Activated CD8-positive, alpha-beta memory T cell treated with anti-CD3 and anti-CD28 coated beads, Interleukin-2, amount 50 U/mL, for 48 hours (primary cell): ENCODE results near the gene LILRB2.
"Not testable (repeated sequence)": the region's sequence is repeated elsewhere in the genome, so short reads cannot be mapped to it uniquely, and the experiment has no call there.

Experiments used
- DNase-seq: peaks from one replicate; pipeline ENCODE4 v3.0.0-alpha.2; 2020

LILRB2 gene

DNA sequence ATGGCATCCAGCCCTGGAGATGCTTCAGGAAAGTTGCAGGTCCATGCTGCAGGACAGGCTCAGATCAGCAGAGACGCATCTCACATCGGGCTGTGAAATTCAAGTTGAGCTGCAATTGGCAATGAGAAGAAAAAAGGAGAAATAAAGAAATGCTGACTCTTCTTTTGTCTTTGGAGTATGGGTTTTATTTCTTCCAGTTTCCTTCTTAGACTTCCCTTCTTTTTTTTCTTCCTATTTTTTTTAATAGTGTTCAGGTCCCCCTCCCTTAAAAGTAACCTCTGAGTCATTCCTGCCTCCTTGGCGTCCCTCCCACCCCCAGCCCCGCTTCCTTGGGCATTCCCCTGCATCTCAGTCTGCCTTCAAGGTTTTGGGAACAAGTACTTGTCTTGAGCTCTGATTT is 9.3 kb downstream of the LILRB2 start:
- not testable (repeated sequence) for DNase-seq

DNA sequence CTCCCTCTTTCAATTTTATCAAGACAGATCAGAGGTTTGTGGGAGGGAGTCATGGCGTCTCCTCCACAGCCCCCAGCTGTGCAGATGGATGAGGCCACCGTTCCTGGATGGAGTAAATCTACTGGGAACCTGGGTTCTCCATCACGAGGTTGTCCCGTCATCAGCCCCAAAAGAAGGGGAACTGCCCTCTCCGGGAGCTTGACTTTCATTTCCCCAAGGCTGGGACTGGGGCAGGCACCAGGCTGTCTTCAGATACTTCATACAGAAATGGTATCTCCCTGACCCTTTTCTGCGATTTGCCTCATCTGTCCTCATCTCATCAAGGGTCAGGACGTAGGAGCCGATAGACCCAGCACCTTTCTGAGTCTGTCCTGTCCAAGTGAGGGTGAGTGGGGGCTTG is 9.8 kb downstream of the LILRB2 start:
- DNase-seq: peak; percentile 28

DNA sequence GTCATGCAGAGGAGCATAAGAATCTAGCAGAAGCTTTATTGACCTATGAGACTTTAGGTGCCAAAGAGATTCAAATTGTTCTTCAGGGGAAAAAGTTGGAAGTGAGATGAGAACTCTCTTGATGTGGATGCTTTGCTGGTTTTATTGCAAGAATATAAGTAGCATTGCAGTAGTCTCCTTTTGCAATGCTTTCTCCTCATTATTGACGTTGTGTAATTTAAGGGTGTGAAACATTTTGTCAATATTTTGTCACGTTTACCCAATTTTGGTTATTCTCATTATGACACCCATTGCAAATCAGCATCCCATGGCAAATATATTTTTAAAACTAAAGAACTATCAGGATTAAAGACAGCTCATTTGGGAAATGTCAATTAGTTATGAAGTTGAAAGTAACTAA is 12.0 kb downstream of the LILRB2 start:
- no peak for DNase-seq

DNA sequence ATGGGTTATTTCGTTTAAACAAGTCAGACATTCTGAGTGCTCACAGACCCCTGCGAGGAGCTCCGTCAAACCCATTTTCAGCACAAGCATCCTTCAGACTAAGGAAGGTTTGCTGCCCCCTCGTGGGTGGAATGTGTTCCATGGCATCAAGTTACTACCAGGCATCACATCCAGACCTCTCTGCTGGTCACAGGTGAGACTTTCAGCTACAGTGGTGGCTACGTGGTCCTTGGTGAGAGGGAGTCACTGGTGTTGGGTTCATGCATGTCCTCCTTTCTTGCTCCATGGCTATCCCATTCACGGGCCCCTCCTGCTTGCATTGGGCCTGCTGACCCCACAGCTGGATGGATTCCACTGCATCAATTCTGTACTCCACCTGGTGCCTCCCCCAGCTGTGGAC is 14.8 kb downstream of the LILRB2 start:
- DNase-seq: peak; percentile 88

DNA sequence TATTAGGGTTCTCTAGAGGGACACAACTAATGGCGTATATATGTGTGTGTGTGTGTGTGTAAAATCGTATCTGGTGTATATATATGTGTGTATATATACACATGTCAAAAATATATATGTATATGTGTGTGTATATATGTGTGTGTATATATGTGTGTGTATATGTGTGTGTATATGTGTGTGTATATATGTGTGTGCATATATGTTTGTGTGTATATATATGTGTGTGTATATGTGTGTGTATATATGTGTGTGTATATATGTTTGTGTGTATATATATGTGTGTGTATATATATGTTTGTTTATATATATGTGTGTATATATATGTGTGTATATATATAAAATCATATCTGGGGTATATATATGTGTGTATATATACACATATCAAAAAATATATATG is 18.4 kb downstream of the LILRB2 start:
- DNase-seq: no peak

DNA sequence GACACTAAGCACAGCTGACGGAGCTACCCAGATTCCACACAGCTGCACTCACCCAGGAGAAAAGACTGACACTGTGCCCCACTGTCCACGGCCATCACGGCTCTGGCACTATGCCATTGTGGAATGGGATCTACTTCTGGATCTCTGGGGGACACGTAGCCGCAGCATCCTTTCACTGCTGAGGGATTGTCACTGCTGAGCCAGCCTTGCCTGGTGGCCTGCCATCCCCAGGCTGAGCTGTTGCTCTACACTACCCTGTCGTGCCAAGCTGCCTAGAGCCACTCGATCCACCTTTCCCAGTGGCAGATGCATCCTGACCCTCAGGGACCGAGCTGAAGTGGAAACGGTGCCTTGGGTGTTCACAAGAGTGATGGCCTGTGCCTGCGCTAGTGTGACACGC is 18.8 kb downstream of the LILRB2 start:
- DNase-seq: no peak

DNA sequence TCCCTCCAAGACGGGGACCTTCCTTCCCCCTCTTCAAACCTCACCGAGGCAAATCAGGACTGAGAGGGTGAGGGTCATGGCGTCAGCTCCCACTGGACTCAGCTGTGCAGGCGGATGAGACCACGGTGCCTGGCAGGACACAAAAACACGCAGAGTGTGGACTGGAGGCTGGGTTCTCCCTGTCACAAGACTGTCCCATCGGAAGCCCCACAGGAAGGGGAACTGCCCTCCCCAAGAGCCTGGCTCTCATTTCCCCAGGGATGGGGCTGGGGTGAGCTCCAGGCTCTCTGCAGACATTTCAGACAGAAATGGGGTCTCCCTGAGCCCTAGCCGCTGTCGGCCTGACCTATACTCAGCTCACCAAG is 23.8 kb downstream of the LILRB2 start, which contains the start of gene LILRB5:
TSS of gene LILRB5 (minus strand) at position 158 of the 365 bp plus-strand sequence. CDS start at position 78, 80 bp downstream.
- DNase-seq: no peak

DNA sequence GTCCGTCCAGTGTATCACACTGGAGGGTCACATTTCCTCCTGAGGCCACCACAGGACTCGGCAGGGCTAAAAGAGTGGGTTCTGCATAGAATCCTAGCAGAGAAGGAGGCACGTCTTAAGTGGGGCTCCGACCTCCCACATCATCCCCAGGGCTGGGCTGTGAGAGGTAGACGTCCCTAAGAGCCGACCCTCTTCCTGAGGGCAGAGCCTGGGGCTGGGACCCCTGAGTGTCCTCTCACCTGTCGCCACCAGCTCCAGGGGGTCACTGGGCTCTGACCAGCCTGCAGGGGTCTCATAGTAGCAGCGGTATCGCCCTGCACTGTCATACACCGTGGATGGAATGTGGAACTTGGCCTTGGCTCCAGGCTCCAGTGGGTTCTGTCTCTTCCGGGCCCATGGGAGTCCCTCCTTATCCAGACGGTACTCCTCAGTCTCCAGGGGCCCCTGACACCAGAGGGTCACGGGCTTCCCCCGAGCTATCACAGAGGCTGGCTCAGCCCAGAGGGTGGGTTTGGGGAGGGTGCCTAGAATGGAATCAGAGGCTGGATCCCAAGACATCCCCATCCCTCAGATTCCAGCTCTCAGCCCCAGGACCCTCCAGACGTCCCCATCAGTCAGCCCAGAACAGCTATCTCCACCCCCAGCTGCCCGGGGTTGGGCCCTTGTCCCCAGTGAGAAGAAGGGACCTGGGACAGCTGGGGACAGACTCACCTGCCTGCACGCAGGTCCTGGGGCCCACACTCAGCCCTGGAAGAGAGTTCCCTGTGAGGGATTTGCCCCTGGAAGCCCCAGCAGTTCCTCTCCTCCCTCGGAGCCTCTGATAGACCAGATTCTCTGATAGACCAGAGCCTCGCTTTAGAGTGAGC is 24.4 kb downstream of the LILRB2 start:
- no peak for DNase-seq

DNA sequence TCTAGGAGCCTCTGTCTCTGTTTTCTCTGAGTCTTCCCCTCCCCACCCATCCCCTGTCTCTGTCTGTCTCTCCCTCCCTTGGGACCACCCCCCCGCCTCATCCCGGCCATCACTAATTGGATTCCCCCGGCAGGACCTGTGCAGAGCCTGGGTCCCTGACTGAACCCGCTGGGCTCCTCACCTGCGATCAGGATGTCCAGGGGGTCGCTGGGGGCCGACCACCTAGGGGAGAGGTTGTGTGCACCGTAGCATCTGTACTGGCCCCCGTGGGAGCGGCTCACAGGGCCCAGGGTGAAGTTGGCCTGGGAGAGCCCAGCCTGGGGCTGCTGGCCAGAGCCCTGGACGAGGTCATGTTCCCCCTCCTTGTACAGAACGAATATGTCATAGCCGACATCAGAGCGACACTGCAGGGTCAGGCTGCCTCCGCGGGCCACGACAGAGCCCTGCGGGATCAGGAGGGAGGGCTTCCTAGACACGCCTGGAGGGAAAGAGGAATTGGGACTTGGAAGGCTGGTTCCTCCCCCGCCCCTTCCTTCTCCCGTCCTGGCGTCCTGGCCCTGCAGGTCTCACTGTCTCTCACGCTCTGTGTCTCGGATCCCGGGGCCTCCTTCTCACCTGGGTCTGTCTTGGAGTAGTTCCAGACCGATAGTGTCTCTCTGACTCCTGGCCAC is 25.7 kb downstream of the LILRB2 start:
- no peak for DNase-seq

DNA sequence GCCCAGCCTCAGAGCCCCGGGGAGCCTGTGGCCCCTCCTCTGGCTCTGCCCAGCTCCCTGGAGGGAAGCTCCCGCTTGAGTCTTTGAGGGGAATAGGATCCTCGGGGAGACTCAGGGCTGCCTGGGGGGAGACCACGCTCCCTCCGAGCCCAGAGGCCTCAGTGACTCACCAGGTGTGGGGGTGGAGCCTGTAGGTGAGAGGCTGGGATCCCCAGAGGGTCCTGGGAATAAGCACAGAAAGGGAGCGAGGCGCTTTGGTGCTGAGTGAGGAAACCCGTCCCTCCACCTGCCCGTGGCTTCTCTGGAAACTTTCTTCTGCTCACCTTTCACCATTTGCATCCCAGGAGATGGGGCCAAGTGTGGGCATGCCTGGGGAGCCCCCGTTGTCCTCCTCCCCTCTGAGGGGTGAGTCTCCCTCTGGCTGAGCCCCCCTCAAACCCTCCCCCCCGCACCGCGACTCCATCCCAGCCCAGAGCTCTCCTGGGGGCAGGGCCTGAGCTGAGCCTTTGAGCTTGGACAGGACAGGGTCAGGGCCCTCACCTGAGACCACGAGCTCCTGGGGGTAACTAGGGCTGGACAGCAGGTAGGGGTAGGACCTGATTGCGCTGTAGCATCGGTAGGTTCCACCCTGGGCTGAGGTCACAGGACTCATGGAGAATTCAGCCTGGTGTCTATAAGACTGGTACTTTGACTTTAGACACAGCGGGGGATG is 26.6 kb downstream of the LILRB2 start:
- no peak for DNase-seq

DNA sequence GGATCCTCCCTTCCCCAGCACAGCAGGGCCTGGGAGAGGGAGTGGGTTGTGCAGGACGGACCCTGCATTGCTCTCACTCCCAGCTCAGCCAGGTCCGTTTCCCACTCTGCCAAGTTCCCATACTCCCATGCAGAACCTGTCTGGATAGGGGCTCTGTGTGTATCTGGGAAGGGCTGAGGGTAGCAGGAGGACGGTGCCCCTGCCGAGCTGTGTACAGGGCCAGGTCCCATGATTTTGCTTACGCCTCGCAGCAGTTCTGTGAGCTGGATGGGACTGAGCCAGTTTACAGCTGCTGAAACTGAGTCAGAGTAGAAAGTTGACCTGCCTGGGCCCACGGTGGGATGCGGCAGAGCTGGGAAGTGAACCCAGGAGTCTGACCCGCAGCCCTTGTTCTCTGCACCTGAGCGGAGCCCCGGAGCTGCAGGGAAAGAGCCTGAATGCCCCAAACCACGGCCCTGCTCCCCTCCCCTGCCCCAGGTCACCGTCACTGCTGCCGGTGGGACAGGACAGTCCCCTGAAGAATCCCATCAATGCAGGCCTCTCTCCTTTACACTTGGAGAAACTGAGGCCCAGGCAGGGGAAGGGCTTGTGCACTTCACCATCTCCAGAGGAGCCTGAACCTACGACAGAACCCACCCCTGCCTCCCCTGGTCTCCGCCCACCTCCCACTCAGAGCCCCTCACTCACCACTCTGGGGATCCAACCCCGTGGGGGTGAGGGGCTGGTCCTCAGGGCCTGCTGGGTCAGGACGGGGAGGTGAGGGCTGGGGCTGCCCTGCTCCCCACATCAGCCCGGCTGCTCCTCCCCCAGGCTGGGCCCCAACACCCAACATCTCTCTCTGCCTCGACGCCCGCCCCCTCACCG is 27.3 kb downstream of the LILRB2 start:
- DNase-seq: no peak

DNA sequence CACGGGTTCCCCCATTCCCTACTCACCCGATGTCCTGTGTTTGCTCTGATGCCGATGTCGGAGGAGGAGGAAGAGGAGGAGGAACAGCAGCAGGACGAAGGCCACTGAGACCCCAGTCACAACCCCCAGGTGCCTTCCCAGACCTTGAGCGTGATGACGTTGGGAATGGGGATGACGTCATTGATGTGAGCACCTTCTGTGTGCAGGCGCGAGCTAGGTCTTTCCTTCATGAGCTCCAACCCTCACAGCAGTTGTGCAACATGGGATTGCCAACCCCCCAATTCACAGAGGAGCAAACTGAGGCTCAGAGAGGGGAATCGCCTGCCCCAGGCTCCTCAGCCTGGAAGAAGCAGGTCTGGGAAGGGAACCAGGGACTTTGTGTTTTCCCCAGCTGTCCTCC is 28.1 kb downstream of the LILRB2 start:
- no peak for DNase-seq

DNA sequence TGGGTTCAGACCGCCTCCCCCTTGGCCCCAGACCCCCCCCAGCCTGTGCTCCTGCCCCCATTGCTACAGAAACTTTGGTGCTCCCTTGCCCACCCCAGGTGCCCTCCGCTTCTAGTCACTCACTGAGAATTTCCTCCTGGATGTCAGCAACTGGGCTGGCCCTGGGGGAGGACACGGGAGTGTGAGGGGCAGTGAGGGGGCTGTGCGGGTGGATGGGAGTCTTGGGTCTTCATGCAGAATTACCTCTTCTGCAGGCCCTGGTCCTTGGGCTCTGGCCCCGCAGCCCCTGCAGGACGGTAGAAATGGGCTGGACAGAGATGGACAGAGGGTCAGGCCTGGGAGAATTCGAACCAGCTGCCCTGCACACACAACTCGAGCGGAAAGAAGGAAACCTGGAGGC is 28.7 kb downstream of the LILRB2 start:
- no peak for DNase-seq

DNA sequence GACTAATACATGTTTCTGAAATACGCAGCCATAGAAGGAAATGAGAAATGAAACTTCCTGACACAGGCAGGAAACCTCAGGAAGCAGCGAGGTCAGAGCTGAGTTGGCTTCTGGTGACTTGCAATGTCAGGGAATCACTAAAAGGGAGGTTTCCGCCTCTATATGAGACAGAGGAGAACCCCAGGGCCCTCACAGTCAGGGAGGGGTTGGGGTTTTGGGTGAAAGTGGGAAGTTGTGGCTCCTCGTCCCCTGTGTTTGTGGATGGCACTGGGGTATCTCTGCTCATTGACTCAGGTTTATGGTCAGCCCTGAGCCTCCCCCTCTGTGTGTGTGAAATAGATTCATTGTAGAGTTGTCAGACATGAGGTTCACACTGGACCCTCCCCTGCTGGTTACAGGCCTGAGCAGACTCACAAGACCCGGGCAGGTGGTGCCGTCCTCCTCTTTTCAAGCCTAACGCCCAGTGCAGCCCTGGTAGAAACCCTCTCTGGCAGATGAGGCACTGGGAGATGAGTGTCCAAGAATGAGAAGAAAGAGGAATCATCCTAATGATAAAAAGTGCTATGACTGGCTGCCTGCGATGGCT is 32.8 kb downstream of the LILRB2 start:
- peak; percentile 70 for DNase-seq

DNA sequence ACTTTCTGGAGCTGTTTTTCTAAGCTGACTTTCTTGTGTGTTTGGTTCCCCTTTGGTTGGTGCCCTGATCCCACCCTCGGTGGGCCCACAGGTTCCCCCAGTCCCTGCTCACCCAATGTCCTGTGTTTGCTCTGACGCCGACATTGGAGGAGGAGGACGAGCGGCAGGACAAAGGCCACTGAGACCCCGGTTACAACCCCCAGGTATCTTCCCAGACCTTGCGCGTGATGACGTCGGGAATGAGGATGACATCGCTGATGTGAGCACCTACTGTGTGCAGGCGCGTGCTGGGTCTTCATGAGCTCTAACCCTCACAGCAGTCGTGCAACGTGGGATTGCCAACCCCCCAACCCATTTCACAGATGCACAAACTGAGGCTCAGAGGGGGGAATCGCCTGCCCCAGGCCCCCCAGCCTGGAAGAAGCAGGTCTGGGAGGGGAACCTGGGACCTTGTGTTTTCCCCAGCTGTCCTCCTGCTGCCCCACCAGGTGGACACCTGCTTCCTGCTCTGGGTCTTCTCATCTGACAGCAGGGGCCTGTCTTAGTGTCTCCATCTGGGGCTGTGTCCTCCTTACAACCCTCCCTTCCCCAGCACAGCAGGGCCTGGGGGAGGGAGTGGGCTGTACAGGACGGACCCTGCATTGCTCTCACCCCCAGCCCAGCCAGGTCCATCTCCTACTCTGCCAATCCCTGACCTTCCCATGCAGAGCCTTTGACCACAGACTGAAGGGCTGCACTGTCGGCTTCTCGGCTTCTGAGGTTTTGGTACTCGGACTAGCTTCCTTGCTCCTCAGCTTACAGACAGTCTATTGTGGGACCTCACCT is 33.6 kb downstream of the LILRB2 start:
- no peak for DNase-seq

DNA sequence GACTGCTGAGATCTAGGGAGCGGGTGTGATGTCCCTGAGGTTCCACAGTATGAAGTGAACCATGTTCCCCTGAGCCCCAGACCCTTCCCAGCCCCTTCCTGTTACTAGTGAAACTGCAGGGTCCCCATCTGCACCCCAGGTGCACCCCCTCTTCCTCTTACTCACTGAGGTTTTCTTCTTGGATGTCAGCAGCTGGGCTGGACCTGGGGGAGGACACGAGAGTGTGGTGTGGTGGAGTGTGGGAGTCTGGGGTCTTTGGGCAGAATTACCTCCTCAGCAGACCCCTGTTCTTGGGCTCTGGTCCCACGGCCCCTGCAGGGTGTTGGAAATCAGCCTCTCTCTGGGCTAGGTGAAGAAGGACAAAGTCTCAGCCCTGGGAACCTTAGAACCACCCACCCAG is 35.0 kb downstream of the LILRB2 start:
- no peak for DNase-seq

DNA sequence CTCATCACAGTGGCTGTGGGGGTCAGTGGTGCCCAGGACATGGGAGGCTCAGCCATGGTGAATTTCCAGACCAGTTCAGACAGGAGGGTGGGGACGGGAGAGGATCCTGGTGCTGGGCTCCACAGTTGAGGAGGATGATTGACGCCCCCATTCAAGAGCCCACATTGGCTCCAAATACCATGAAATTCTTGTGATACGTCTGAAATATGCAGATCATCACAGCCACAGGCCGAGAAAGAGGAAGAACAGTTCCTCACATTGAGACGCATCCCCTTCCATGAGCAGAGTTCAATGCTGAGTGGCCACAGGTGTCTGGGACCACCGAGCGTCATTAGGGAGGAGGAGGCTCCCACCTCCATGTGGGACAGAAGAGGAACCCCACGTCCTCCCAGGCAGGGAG is 37.1 kb downstream of the LILRB2 start:
- DNase-seq: not testable (repeated sequence)

DNA sequence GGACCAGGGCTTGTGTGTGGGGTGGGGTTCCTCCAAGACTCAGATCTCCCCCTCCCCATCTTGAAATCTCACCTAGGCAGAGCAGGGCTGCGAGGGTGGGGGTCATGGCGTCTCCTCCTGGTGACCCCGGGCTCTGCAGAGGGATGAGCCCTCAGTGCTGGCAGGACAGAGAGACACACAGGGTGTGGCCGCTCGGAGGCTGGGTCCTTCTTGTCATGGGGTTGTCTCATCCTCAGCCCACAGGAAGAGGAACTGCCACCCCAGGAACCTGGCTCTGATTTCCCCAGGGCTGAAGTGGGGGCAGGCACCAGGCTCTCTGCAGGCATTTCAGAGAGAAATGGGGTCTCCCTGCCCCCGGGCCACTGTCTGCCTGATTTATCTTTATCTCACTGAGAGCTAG is 38.3 kb downstream of the LILRB2 start, which contains the start of gene LILRA6:
TSS of gene LILRA6 (minus strand) at position 145 of the 400 bp plus-strand sequence.
- DNase-seq: not testable (repeated sequence)

DNA sequence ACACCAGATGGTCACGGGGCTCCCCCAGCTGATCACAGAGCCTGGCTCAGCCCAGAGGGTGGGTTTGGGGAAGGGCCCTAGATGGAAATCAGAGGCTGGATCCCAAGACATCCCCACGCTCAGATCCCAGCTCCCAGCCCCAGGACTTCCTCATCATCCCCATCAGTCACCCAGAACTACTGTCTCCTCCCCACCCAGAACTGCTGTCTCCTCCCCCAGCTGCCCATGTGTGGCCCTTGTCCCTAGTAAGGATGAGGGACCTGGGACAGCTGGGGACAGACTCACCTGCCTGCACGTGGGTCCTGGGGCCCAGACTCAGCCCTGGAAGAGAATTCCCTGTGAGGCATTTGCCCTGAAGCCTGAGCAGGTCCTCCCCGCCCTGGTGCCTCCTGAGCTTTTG is 38.7 kb downstream of the LILRB2 start:
- not testable (repeated sequence) for DNase-seq

DNA sequence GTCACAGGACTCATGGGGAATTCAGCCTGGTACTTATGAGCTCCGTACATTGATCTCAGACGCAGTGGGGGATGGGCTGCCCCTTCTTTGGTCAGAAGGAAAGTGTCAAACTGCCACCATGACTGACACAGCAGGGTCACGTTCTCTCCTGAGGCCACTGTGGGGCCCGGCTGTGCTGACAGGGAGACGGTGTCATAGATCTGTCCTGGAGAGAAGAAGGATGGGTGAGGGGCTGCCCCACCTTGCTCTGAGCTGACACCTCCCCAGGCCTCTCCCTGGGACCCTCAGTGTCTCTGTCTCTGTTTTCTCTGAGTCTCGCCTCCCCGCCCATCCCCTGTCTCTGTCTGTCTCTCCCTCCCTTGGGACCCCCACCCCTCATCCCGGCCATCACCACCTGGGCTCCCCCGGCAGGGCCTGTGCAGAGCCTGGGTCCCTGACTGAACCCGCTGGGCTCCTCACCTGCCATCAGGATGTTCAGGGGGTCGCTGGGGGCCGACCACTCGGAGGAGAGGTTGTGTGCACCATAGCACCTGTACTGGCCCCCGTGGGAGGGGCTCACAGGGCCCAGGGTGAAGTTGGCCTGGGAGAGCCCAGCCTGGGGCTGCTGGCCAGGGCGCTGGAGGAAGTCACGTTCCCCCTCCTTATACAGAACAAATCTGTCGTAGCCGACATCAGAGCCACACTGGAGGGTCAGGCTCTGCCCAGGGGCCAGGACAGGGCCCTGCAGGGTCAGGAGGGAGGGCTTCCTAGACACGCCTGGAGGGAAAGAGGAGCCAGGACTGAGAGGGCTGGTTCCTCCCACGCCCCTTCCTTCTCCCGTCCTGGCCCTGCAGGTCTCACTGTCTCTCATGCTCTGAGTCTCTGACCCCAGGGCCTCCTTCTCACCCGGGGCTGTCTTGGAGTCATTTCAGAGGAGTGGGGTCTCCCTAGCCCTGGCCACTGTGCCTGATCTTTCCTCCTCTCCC is 40.3 kb downstream of the LILRB2 start:
- not testable (repeated sequence) for DNase-seq
